LNCaP clone FGC (cell line): ENCODE data around the gene SPTB.

Source experiments
- DNase-seq: peaks from one replicate; pipeline ENCODE4 v3.0.0-alpha.2; 2011; ENCODE audit warnings: low read depth
- H3K4me3 ChIP-seq: 2 replicates; pipeline ENCODE4 v1.5.1; 2011; ENCODE audit warnings: mild to moderate bottlenecking, low read depth, low read length, control low read depth
- CTCF ChIP-seq: IDR thresholded peaks from 2 replicates; pipeline ENCODE4 v1.5.1; 2012; ENCODE audit warnings: mild to moderate bottlenecking; ENCODE audit not compliant: control insufficient read depth, insufficient read depth; ENCODE audit errors: extremely low read depth

Gene SPTB

GRCh38 chr14:64756712-64757111, 123.0 kb downstream of the SPTB start:
- no peak for DNase-seq
- no peak overlapping the region for H3K4me3 ChIP-seq
- TF ChIP-seq CTCF = no peak

GRCh38 chr14:64755781-64756221, 123.9 kb downstream of the SPTB start:
- TF ChIP-seq CTCF = no peak
- H3K4me3 ChIP-seq = no peak overlapping the region
- no peak for DNase-seq

- DNase-seq = no peak
- no peak for TF ChIP-seq CTCF
- no peak overlapping the region for H3K4me3 ChIP-seq
Observed at GRCh38 chr14:64754685-64755084, 125.0 kb downstream of the SPTB start.

- no peak for TF ChIP-seq CTCF
- DNase-seq = no peak
- H3K4me3 ChIP-seq = no peak overlapping the region
Observed at GRCh38 chr14:64753999-64754398, 125.7 kb downstream of the SPTB start.

- DNase-seq = no peak
- TF ChIP-seq CTCF = no peak
- no peak overlapping the region for H3K4me3 ChIP-seq
Observed at GRCh38 chr14:64753374-64753773, 126.3 kb downstream of the SPTB start.

- H3K4me3 ChIP-seq = no peak overlapping the region
- no peak for DNase-seq
- no peak for TF ChIP-seq CTCF
Observed at GRCh38 chr14:64752909-64753308, 126.8 kb downstream of the SPTB start.

- no peak overlapping the region for H3K4me3 ChIP-seq
- DNase-seq = no peak
- TF ChIP-seq CTCF = no peak
Observed at GRCh38 chr14:64748995-64749714, 130.6 kb downstream of the SPTB start.
